NCI-H748 (cell line): Measurements from ENCODE around the gene CD72.
"Not testable (repeated sequence)": the region's sequence is repeated elsewhere in the genome, so short reads cannot be mapped to it uniquely, and the experiment has no call there.

Source experiments
- DNase-seq: peaks from one replicate; lab custom pipeline; 2025; ENCODE audit not compliant: unreplicated experiment; lab: John Stamatoyannopoulos, UW

Gene CD72

DNA sequence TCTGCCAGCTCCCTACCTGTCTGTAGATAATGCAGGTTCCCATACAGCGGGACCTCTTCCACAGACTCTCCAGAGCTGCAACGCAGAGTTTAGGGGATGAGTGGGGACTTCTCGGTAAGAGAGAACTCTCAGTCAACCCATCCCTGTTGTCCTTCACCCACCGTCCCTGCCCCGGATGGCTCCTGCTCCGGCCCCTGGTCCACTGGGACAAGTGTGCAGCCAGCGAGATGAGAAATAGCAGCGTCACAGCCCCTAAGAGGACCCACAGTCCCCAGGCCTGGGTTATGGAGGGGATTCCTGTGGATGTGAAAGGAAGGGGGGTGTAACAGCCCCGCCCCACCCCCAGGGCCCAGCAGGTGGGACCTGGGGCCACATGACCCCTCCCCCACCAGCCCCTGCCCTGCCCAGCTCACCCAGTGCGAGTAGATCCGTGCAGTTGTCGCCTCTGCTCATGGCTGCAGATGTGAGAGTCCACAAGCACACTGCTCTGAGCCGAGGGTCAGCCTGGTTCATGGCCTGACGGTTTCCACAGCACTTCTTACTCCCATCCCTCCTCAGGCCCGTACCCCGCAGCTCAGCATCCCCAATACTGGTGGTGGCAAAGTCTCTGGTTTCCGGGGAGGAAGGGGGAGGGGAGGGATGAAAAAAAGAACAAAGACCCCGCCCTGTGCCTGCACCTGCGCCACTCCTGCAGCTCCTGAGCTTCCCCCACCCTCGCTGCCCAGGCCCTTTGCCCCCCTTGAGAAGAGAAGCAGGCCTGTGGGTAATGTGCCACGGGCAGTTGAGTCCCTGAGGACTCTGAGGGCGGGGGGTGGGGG is 32.3 kb upstream of the CD72 start, which contains the start of gene SIT1:
Gene SIT1, minus strand, starts transcription at position 591 of the 818 bp plus-strand sequence. Its CDS starts 78 bp downstream, at position 513.
- DNase-seq, result peak; percentile 14

GRCh38 chr9:35649431-35650340 is 31.5 kb upstream of the CD72 start:
- no peak for DNase-seq

DNA sequence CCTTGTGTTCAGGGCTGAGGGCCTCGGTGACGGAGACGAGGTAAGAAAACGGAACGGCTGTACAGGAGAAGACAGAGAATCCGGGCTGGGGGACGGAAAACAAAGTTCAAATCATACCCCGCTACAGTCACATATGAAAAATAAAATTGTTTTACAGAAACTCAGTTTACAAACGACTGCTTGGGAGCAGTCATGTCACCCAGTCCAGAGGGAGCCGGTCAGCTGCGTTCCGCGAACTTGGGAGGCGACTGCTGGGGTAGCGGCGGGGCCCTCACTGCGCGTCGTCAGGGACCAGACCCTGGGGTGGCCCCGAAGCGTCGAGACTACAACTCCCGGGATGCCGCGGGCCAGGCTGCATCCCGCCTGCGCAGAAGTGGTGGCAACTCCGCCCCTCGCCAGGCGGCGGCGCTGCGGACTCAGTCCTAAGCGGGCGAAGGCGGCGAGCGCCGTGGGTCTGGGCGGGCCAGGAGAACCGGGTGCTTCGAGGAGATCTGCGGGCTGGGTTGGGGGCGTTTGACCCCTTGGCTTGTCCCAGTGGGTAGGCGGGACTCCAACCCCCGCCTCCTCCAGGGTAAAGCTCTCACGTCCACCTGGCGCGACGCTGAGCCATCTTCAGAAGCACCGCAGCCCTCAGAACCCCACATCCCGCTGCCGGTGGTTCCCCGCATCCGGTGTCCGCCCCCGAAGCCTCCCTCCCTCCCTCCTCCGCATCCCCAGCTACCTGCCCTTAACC is 28.5 kb upstream of the CD72 start:
- peak; percentile 93 for DNase-seq

DNA sequence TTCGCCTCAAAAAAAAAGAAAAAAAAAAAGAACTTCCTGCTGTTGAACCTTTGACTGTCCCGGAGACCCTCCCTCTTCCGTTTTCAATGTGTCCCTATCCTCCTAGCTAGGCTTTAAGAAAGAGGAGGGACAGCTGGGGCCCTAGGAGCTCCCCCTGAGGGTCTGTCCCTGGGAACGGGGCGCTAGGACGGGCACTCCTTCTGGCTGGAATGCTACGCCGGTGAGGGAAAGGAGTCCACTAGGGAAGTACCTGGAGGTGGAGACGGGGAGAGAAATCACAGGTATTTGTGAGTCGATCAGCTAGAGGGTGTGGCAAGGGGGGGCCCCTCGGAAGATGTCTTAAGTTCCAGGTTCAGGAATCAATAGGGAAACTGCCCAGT is 27.9 kb upstream of the CD72 start:
- DNase-seq, result peak; percentile 64

DNA sequence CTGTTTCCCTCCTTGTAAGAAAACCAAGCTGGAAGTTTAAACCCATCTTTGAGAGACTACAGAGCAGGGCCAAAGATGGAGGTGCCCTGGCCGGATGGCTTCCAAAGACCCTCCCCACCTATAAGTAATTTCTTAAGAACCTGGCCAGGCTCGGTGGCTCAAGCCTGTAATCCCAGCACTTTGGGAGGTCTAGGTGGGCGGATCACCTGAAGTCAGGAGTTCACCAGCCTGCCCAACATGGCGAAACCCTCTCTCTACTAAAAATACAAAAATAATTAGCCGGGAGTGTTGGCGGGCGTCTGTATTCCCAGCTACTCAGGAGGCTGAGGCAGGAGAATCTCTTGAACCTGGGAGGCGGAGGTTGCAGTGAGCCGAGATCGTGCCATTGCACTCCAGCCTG is 27.5 kb upstream of the CD72 start:
- not testable (repeated sequence) for DNase-seq

DNA sequence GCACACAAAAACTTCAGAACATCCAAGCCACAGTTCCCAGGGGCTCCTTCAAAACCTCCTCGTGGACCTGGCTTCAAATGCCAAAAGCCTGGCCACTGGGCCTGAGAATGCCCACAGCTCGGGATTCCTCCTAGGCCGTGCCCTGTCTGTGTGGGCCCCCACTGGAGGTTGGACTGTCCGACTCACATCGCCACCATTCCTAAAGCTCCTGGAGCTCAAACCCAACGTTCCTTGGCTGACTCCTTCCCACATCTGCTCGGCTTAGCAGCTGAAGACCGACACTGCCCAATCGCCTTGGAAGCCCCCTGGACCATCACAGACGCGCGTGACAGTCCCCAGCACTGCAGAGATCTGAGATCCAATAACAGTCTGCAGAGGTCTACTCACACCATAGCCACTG is 24.8 kb upstream of the CD72 start:
- no peak for DNase-seq

- DNase-seq, result not testable (repeated sequence)
These were observed 23.3 kb upstream of the CD72 start for GRCh38 chr9:35641478-35641877.

GRCh38 chr9:35640431-35640830 is 22.2 kb upstream of the CD72 start:
- not testable (repeated sequence) for DNase-seq

- DNase-seq, result no peak
These were observed 21.4 kb upstream of the CD72 start for GRCh38 chr9:35639631-35640030.

DNA sequence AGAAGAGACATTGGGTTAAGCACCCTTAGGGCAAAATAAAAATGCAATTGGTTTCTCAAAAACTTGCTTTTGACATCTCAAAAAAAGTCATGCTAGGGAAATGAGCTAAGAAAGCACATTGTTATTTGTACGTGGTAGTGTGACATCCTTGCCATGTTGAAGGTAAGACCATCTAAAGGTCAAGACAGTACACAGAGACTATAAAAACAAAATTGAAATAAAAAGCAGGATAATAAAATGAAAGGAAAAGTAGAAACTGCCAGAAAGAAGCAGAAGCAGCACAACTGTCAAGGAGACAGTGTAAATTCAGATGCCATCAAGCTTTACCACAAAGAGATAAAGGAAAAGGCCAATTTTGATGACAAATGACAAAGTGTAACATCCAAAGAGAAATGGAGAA is 21.0 kb upstream of the CD72 start:
- DNase-seq, result not testable (repeated sequence)

- not testable (repeated sequence) for DNase-seq
These were observed 20.5 kb upstream of the CD72 start for GRCh38 chr9:35638751-35639150.

DNA sequence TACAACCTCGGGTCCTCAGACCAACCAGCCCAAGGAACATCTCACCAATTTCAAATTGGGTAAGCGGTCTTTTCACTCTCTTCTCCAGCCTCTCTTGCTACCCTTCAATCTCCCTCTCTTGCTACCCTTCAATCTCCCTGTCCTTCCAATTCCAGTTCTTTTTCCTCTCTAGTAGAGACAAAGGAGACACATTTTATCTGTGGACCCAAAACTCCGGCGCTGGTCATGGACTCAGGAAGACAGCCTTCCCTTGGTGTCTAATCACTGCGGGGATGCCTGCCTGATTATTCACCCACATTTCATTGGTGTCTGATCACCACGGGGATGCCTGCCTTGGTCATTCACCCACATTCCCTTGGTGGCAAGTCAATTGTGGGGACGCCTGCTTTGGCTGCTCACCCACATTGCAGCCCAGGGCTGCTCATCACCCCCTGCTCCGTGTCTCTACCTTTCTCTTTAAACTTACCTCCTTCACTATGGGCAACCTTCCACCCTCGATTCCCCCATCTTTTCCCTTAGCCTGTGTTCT is 19.3 kb upstream of the CD72 start:
- DNase-seq, result not testable (repeated sequence)

- DNase-seq, result not testable (repeated sequence)
These were observed 18.6 kb upstream of the CD72 start for GRCh38 chr9:35636877-35637246.

- no peak for DNase-seq
These were observed 18.1 kb upstream of the CD72 start for GRCh38 chr9:35636135-35636876.

DNA sequence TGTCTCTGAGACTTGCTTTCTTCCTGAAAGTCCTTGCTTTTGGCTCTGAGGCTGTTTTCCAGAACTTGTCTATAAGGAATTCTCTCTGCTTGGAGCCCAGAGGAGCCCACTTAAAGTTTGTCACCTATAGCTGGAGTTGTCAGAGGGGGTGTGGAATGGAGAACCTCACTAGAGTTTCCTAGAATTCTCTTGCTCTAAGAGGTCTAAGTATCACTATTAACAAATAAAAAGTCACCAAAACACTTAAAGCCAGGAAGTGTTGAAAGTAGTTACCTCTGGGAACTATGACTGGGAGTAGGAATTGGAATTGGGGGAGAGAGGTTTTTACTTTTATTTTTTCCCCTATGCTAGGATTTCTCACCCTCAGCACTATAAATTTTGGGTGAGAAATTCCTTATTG is 17.5 kb upstream of the CD72 start:
- no peak for DNase-seq

GRCh38 chr9:35629597-35629996 is 11.4 kb upstream of the CD72 start:
- no peak for DNase-seq

GRCh38 chr9:35628389-35628991 is 10.3 kb upstream of the CD72 start:
- no peak for DNase-seq

GRCh38 chr9:35627575-35627974 is 9.4 kb upstream of the CD72 start:
- no peak for DNase-seq

DNA sequence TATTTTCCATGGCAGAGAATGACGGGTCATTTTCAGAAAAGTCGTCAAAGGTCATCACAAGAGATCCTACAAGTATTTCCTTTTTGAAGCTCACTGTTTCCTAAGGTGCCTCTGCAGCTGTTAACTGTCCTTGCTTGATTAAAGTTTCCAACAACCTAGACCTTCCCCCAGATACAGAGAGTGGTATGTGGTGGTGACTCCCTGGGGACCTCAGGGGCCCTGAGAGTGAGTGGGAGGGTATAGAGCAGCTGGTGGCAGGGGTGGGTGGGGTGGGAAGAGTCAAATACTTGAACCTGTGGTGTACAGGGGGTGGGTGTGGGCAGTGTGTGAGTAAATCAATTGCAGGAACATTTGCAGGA is 1.6 kb upstream of the CD72 start:
- DNase-seq, result no peak
